NCI-H510A treated with DMSO at 0.1 percent for 48 hours (cell line): Measurements from ENCODE around the gene HMCN2.

Source experiments
- DNase-seq: peaks from one replicate; lab custom pipeline; 2025; lab: John Stamatoyannopoulos, UW

The HMCN2 gene

GRCh38 chr9:130451509-130452388, 186.2 kb downstream of the HMCN2 start:
- peak; percentile 87 for DNase-seq

- no peak for DNase-seq
Measured at GRCh38 chr9:130452835-130453234, 187.3 kb downstream of the HMCN2 start.

GRCh38 chr9:130453487-130453886, 187.9 kb downstream of the HMCN2 start:
- DNase-seq, result peak; percentile 23

- DNase-seq, result no peak
Measured at GRCh38 chr9:130454096-130454811, 188.7 kb downstream of the HMCN2 start.

GRCh38 chr9:130454812-130455325, 189.3 kb downstream of the HMCN2 start:
- no peak for DNase-seq

GRCh38 chr9:130458027-130458803, 192.7 kb downstream of the HMCN2 start:
- DNase-seq, result no peak

GRCh38 chr9:130458804-130459067, 193.2 kb downstream of the HMCN2 start:
- DNase-seq, result no peak

- no peak for DNase-seq
Measured at GRCh38 chr9:130459151-130459550, 193.6 kb downstream of the HMCN2 start.

GRCh38 chr9:130459941-130460669, 194.5 kb downstream of the HMCN2 start:
- DNase-seq, result no peak

- DNase-seq, result peak; percentile 15
Measured at GRCh38 chr9:130461218-130461630, 195.7 kb downstream of the HMCN2 start.

- no peak for DNase-seq
Measured at GRCh38 chr9:130461731-130462130, 196.2 kb downstream of the HMCN2 start.

- no peak for DNase-seq
Measured at GRCh38 chr9:130462685-130463540, 197.4 kb downstream of the HMCN2 start.

GRCh38 chr9:130463763-130464745, 198.5 kb downstream of the HMCN2 start:
- no peak for DNase-seq

GRCh38 chr9:130465383-130466096, 200.0 kb downstream of the HMCN2 start:
- no peak for DNase-seq

GRCh38 chr9:130466537-130467217, 201.1 kb downstream of the HMCN2 start:
- no peak for DNase-seq

- peak; percentile 12 for DNase-seq
Measured at GRCh38 chr9:130467316-130467715, 201.8 kb downstream of the HMCN2 start.

- DNase-seq, result no peak
Measured at GRCh38 chr9:130468566-130468965, 203.0 kb downstream of the HMCN2 start.

GRCh38 chr9:130470269-130470668, 204.7 kb downstream of the HMCN2 start:
- no peak for DNase-seq
